Stimulated activated CD8-positive, alpha-beta memory T cell treated with anti-CD3 and anti-CD28 coated beads, Interleukin-4, amount 100 ng/mL, for 24 hours (primary cell): ENCODE measurements around the gene CEACAM3.

ENCODE experiments used
- DNase-seq: peaks from one replicate; pipeline ENCODE4 v3.0.0-alpha.2; 2020; ENCODE audit warnings: low read depth

CEACAM3 gene

GRCh38 chr19:41845001-41845050 is 48.4 kb downstream of the CEACAM3 start, which contains the start of gene DMRTC2:
DMRTC2 (plus strand) TSS chr19:41845042; CDS start chr19:41847429, 2,387 bp downstream.
- DNase-seq = no peak

- no peak for DNase-seq
Observed at GRCh38 chr19:41845051-41845590, 48.7 kb downstream of the CEACAM3 start.

- DNase-seq = no peak
Observed at GRCh38 chr19:41847351-41848105, 51.1 kb downstream of the CEACAM3 start.

- no peak for DNase-seq
Observed at GRCh38 chr19:41848666-41849065, 52.3 kb downstream of the CEACAM3 start.

- DNase-seq = no peak
Observed at GRCh38 chr19:41849067-41849466, 52.7 kb downstream of the CEACAM3 start.

- DNase-seq = no peak
Observed at GRCh38 chr19:41850381-41850780, 54.0 kb downstream of the CEACAM3 start.

GRCh38 chr19:41851456-41851855 is 55.1 kb downstream of the CEACAM3 start:
- no peak for DNase-seq

GRCh38 chr19:41853344-41853743 is 57.0 kb downstream of the CEACAM3 start:
- DNase-seq = no peak

- no peak for DNase-seq
Observed at GRCh38 chr19:41853768-41854167, 57.4 kb downstream of the CEACAM3 start.

GRCh38 chr19:41859213-41859617 is 62.8 kb downstream of the CEACAM3 start:
- DNase-seq = no peak

- DNase-seq = peak; percentile 95
Observed at GRCh38 chr19:41859618-41860418, 63.4 kb downstream of the CEACAM3 start, which contains the start of gene RPS19. RPS19 (plus strand) TSS chr19:41860255; CDS start chr19:41860775, 520 bp downstream.

- DNase-seq = no peak
Observed at GRCh38 chr19:41860419-41861115, 64.2 kb downstream of the CEACAM3 start.
